ENCODE data around the gene SMURF2.
"Not testable (repeated sequence)": the region's sequence is repeated elsewhere in the genome, so short reads cannot be mapped to it uniquely, and the experiment has no call there.

GRCh38 chr17:64664299-64664981 is 2.3 kb upstream of the SMURF2 start:
- not testable (repeated sequence) for TF ChIP-seq CTCF (conservative IDR thresholded peaks at IDR 0.05; ENCODE audit: low read depth, low read length); EZH2 (IDR thresholded peaks at IDR 0.05; ENCODE audit: borderline replicate concordance, low read depth, low read length, poor library complexity, severe bottlenecking)

Measured in A673 (cell line).